H1 (cell line): ENCODE data around the gene TBRG4. TPM values are rescaled to one million over a fixed set of nuclear protein-coding genes. Genes with fewer than 3 reads are reported as not detected.

Experiments
- CTCF ChIA-PET: fragments of 300-600 bp; sonication (Branson Sonifier 250); formaldehyde crosslinking; loops from one replicate; lab custom pipeline; 2021; ENCODE audit not compliant: partially characterized antibody; lab: Charles Lee
- POLR2A ChIA-PET: fragments of 300-600 bp; sonication (Branson Sonifier 250); formaldehyde crosslinking; loops from one replicate; lab custom pipeline; 2021; ENCODE audit warnings: inconsistent platforms; ENCODE audit not compliant: partially characterized antibody; lab: Charles Lee
- DNase-seq, 2 experiments: peaks; one replicate each; pipeline versions ENCODE4 v3.0.0 to v3.0.0-alpha.2; 2010 to 2022; ENCODE audit warnings: low spot score in 2 of 2, low read depth in 1 of 2, mixed read lengths in 1 of 2
- FAIRE-seq: peaks from 2 replicates; lab custom pipeline; 2011; peaks lifted over from hg19 to GRCh38; lab: Jason Lieb, UNC
- H2AFZ ChIP-seq: 2 replicates; pipeline ENCODE4 v1.8.1; 2012; ENCODE audit warnings: low read length, inconsistent platforms
- H2AK5ac ChIP-seq: 2 replicates; pipeline ENCODE4 v1.6.1; 2013; ENCODE audit warnings: low read depth, low read length
- H2BK120ac ChIP-seq: replicated peaks from 2 replicates; pipeline ENCODE3; 2013; ENCODE audit warnings: low read depth, low read length, inconsistent platforms
- H2BK12ac ChIP-seq: 2 replicates; pipeline ENCODE4 v1.6.1; 2013; ENCODE audit warnings: low read depth, low read length
- H2BK15ac ChIP-seq: 2 replicates; pipeline ENCODE4 v1.6.1; 2013; ENCODE audit warnings: low read length
- H2BK20ac ChIP-seq: 2 replicates; pipeline ENCODE4 v1.6.1; 2013; ENCODE audit warnings: low read length
- H2BK5ac ChIP-seq: 2 replicates; pipeline ENCODE4 v1.6.1; 2013; ENCODE audit warnings: low read depth, low read length
- H3K14ac ChIP-seq: 2 replicates; pipeline ENCODE4 v1.6.1; 2013; ENCODE audit warnings: inconsistent platforms; ENCODE audit not compliant: insufficient read length
- H3K18ac ChIP-seq: 2 replicates; pipeline ENCODE4 v1.6.1; 2013; ENCODE audit warnings: low read length; ENCODE audit errors: extremely low read depth
- H3K23ac ChIP-seq: 2 replicates; pipeline ENCODE4 v1.6.1; 2013; ENCODE audit warnings: inconsistent platforms; ENCODE audit not compliant: insufficient read length
- H3K23me2 ChIP-seq: 2 replicates; pipeline ENCODE4 v1.6.1; 2013; ENCODE audit warnings: low read depth, low read length
- H3K27ac ChIP-seq: 2 replicates; pipeline ENCODE4 v1.6.1; 2011; ENCODE audit warnings: low read depth, low read length, inconsistent platforms
- H3K27me3 ChIP-seq, 4 experiments: replicated peaks in 1 of 4; 1 replicate in 1 of 4; 2 replicates in 3 of 4; pipeline versions ENCODE4 v1.6.1 to v1.8.1; 2011 to 2013; ENCODE audit warnings: low read length in 3 of 4, mild to moderate bottlenecking in 3 of 4, inconsistent platforms in 2 of 4, mixed read lengths in 2 of 4, moderate library complexity in 1 of 4; ENCODE audit not compliant: control insufficient read depth in 3 of 4, insufficient read depth in 3 of 4; ENCODE audit errors: extremely low read depth in 1 of 4
- H3K36me3 ChIP-seq, 4 experiments: 2 replicates each; pipeline versions ENCODE4 v1.6.1 to v1.8.1; 2011 to 2013; ENCODE audit warnings: mild to moderate bottlenecking in 4 of 4, low read length in 3 of 4, moderate library complexity in 2 of 4, control low read depth in 1 of 4, inconsistent platforms in 1 of 4; ENCODE audit not compliant: insufficient read depth in 4 of 4, control insufficient read depth in 2 of 4
- H3K4ac ChIP-seq: replicated peaks from 2 replicates; pipeline ENCODE3; 2013; ENCODE audit warnings: low read length, low read depth, mixed read lengths, inconsistent platforms; ENCODE audit not compliant: insufficient read length
- H3K4me1 ChIP-seq, 4 experiments: replicated peaks in 1 of 4; 1 replicate in 1 of 4; 2 replicates in 3 of 4; pipeline versions ENCODE4 v1.6.1 to v1.8.1; 2011 to 2013; ENCODE audit warnings: low read length in 3 of 4, inconsistent platforms in 2 of 4, mixed read lengths in 1 of 4; ENCODE audit not compliant: insufficient read depth in 4 of 4, control insufficient read depth in 3 of 4
- H3K4me2 ChIP-seq, 2 experiments: 2 replicates each; pipeline versions ENCODE4 v1.6.1 to v1.8.1; 2011 to 2013; ENCODE audit warnings: low read depth in 2 of 2, low read length in 2 of 2, control low read depth in 1 of 2, inconsistent platforms in 1 of 2, mild to moderate bottlenecking in 1 of 2; ENCODE audit not compliant: insufficient read depth in 1 of 2
- H3K4me3 ChIP-seq, 4 experiments: fragments of 200-600, 300-600 bp in 1 of 4; sonication (generic), shearing (Covaris generic), sonication (Bioruptor Twin) in 1 of 4; 2 replicates each; pipeline versions ENCODE4 v1.5.1 to v1.8.1; 2011 to 2016; ENCODE audit warnings: low read length in 4 of 4, low read depth in 3 of 4, control low read depth in 2 of 4, inconsistent platforms in 2 of 4, mild to moderate bottlenecking in 2 of 4, mixed read lengths in 1 of 4, moderate library complexity in 1 of 4; ENCODE audit not compliant: insufficient read depth in 2 of 4; ENCODE audit errors: extremely low read depth in 1 of 4
- H3K56ac ChIP-seq: replicated peaks from 2 replicates; pipeline ENCODE3; 2013; ENCODE audit warnings: low read depth, mild to moderate bottlenecking, mixed read lengths, low read length, inconsistent platforms; ENCODE audit not compliant: insufficient read length
- H3K79me1 ChIP-seq: 2 replicates; pipeline ENCODE4 v1.6.1; 2013; ENCODE audit warnings: low read depth, low read length, control low read depth
- H3K79me2 ChIP-seq, 2 experiments: 2 replicates each; pipeline versions ENCODE4 v1.6.1 to v1.8.1; 2012 to 2013; ENCODE audit warnings: low read length in 2 of 2, mild to moderate bottlenecking in 2 of 2, inconsistent platforms in 1 of 2; ENCODE audit not compliant: insufficient read depth in 2 of 2, control insufficient read depth in 1 of 2
- H3K9ac ChIP-seq, 4 experiments: replicated peaks in 1 of 4; 1 replicate in 1 of 4; 2 replicates in 3 of 4; pipeline versions ENCODE4 v1.6.1 to v1.8.1; 2011 to 2013; ENCODE audit warnings: low read depth in 3 of 4, low read length in 3 of 4, control low read depth in 2 of 4, mild to moderate bottlenecking in 2 of 4, moderate library complexity in 2 of 4, inconsistent platforms in 1 of 4; ENCODE audit errors: extremely low read depth in 1 of 4
- H3K9me3 ChIP-seq, 2 experiments: 2 replicates each; pipeline versions ENCODE4 v1.6.1 to v1.8.1; 2012 to 2013; ENCODE audit warnings: mild to moderate bottlenecking in 2 of 2, moderate library complexity in 2 of 2, control low read depth in 1 of 2, inconsistent platforms in 1 of 2, low read depth in 1 of 2, low read length in 1 of 2, mixed read lengths in 1 of 2; ENCODE audit not compliant: insufficient read depth in 2 of 2
- H4K20me1 ChIP-seq, 2 experiments: replicated peaks in 1 of 2; 2 replicates each; pipeline versions ENCODE3 to v1.8.1; 2011 to 2013; ENCODE audit warnings: inconsistent platforms in 2 of 2, low read length in 2 of 2, mild to moderate bottlenecking in 1 of 2; ENCODE audit not compliant: insufficient read depth in 2 of 2, control insufficient read depth in 1 of 2
- H4K5ac ChIP-seq: 2 replicates; pipeline ENCODE4 v1.6.1; 2013; ENCODE audit warnings: low read length, low read depth, mixed read lengths, inconsistent platforms; ENCODE audit not compliant: insufficient read length
- H4K8ac ChIP-seq: 2 replicates; pipeline ENCODE4 v1.8.0; 2013; ENCODE audit warnings: mild to moderate bottlenecking, moderate library complexity, low read length, inconsistent platforms; ENCODE audit not compliant: insufficient read depth; ENCODE audit errors: extremely low read depth
- H4K91ac ChIP-seq: replicated peaks from 2 replicates; pipeline ENCODE3; 2013; ENCODE audit warnings: low read length, mixed read lengths, inconsistent platforms; ENCODE audit not compliant: insufficient read length
- CBX5 ChIP-seq: fragments of 300-800, 300-1000 bp; sonication (generic); IDR thresholded peaks from 2 replicates; pipeline ENCODE4 v1.7.1; 2016; ENCODE audit warnings: antibody characterized with exemption, low read length, low read depth
- NANOG ChIP-seq: IDR thresholded peaks from 2 replicates; pipeline ENCODE4 v1.6.1; 2011; ENCODE audit warnings: low read length, low read depth, mild to moderate bottlenecking, inconsistent platforms; ENCODE audit not compliant: insufficient read depth, poor library complexity, severe bottlenecking
- WGBS, 2 experiments: shearing (Covaris generic) in 1 of 2; methylation state at CpG; one replicate each; pipeline versions ENCODE4 v1.1.6 to v1.1.7; 2013 to 2015; ENCODE audit warnings: low lambda C conversion rate in 2 of 2, mixed read lengths in 2 of 2, inconsistent platforms in 1 of 2, low coverage in 1 of 2, missing lambda C conversion rate in 1 of 2; ENCODE audit not compliant: insufficient replicate concordance in 2 of 2, insufficient coverage in 1 of 2, insufficient read length in 1 of 2; ENCODE audit errors: extremely low coverage in 1 of 2, missing lambda C conversion rate in 1 of 2; 5-methylcytosine and 5-hydroxymethylcytosine counted together
- polyA plus RNA-seq, 7 experiments: library from polyadenylated mRNA; depleted of rRNA in 3 of 7; stranded (reverse) in 5 of 7; unstranded in 2 of 7; fragments of >200 nt in 5 of 7; fragments of 200-250 nt in 2 of 7; gene quantifications; 1 replicate in 5 of 7; 2 replicates in 1 of 7; 4 replicates in 1 of 7; pipeline versions ENCODE4 v1.2.1 to v1.2.3, GENCODE V29; 2011 to 2013; ENCODE audit warnings: missing spikeins in 2 of 7, mixed read lengths in 2 of 7
- total RNA-seq: library from RNA; stranded (reverse); fragmentation: NEBNext Ultra II Directional; extraction: Animal tissue kit (Norgen Biotek cat#: 25700); gene quantifications from 2 replicates; pipeline ENCODE4 v1.2.1, GENCODE V29; 2021

The TBRG4 gene
- total and polyA plus RNA-seq, 2 of the 8 experiments (the other 6 are each of a cell fraction or from before 2014, with no cell fraction given) = 110 to 137 TPM

DNA sequence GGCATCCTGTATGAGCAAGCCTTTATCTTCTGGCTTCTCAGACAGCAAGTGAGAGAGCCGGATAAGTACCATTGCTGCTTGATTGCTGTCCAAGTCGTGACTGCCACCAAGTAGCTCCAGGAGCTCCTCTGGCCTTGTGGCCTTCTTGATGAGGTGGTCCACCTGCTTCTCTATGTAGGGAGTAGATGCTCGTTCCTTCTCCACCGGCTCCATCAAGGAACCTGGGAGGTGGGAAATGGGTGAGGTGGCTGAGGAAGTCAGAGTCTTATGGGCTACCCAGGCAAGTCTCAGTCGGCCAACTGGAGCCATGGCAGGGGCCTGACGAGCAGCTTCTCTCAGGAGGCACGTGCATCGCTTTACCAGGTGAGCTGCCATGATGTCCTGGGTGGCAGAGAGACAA is 2.6 kb downstream of the TBRG4 start:
- Histone ChIP-seq H3K27ac (no peak overlapping the region), H2BK15ac (no peak overlapping the region), H3K79me1 (peaks cover 10% of the 10 kb centered on the region), H2BK120ac (no peak overlapping the region), H3K36me3 (peaks cover 43 to 55% (median 51%) of the 10 kb centered on the region in 4 experiments), H3K79me2 (peaks cover 8 to 50% of the 10 kb centered on the region in 2 experiments), H3K4ac (no peak overlapping the region), H3K23ac (no peak overlapping the region), H3K9me3 (no peaks in the 10 kb centered on the region), H4K91ac (no peak overlapping the region), H2BK12ac (no peak overlapping the region), H4K8ac (no peak overlapping the region), H3K18ac (no peak overlapping the region), H4K20me1 (peaks cover 12 to 30% of the 10 kb centered on the region in 2 experiments), H4K5ac (no peak overlapping the region), H3K9ac (no peak overlapping the region), H3K4me1 (peaks cover 0 to 3% (median under 1%) of the 10 kb centered on the region in 4 experiments; a peak in 2 of 7 replicates), H2AK5ac (no peak overlapping the region), H3K23me2 (no peaks in the 10 kb centered on the region; the same call in 1 of the 2 replicates), H2BK20ac (no peak overlapping the region), H3K14ac (no peak overlapping the region), H3K27me3 (no peaks in the 10 kb centered on the region), H2AFZ (no peak overlapping the region), H2BK5ac (no peak overlapping the region), H3K4me2 (no peak overlapping the region), H3K4me3 (no peak overlapping the region), H3K56ac (no peak overlapping the region)
- FAIRE-seq (no peak), DNase-seq (no peak)
- 81% methylated on average over 8 of the region's 8 CpGs; no CpG with 5 or more reads in 1 of the 2 experiments for whole genome bisulfite sequencing, 2 experiments
- ChIA-PET POLR2A (interaction anchor here (0.9 to 4.3 kb wide), 4 partner anchors 9 to 125 kb away, joined by 3 to 27 read pairs (median 10); no protein-coding TSS in a partner anchor), CTCF (interaction anchor here (2.1 kb wide), 1 partner anchor 27 kb away, joined by 6 read pairs; no protein-coding TSS in a partner anchor)
- TF ChIP-seq CBX5 (no peak), NANOG (no peak)
